Measurements from ENCODE around the gene OSBPL8.

GRCh38 chr12:76583301-76583700 lies 23.7 kb upstream of the OSBPL8 start:
- TF ChIP-seq, protein P1, sequence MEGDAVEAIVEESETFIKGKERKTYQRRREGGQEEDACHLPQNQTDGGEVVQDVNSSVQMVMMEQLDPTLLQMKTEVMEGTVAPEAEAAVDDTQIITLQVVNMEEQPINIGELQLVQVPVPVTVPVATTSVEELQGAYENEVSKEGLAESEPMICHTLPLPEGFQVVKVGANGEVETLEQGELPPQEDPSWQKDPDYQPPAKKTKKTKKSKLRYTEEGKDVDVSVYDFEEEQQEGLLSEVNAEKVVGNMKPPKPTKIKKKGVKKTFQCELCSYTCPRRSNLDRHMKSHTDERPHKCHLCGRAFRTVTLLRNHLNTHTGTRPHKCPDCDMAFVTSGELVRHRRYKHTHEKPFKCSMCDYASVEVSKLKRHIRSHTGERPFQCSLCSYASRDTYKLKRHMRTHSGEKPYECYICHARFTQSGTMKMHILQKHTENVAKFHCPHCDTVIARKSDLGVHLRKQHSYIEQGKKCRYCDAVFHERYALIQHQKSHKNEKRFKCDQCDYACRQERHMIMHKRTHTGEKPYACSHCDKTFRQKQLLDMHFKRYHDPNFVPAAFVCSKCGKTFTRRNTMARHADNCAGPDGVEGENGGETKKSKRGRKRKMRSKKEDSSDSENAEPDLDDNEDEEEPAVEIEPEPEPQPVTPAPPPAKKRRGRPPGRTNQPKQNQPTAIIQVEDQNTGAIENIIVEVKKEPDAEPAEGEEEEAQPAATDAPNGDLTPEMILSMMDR (IDR thresholded peaks at IDR 0.05), result no peak
- TF ChIP-seq ZFX (IDR thresholded peaks at IDR 0.05; ENCODE audit: borderline replicate concordance), result no peak

Measured in 22Rv1 (cell line).